GM19438 (cell line): Measurements from ENCODE around the gene RAB25.

Experiments used
- ATAC-seq: cut with Tn5 transposase; IDR thresholded peaks from one replicate; pipeline ENCODE4 v1.9.1; 2021; ENCODE audit warnings: low read depth; ENCODE audit not compliant: unreplicated experiment

Gene RAB25

DNA sequence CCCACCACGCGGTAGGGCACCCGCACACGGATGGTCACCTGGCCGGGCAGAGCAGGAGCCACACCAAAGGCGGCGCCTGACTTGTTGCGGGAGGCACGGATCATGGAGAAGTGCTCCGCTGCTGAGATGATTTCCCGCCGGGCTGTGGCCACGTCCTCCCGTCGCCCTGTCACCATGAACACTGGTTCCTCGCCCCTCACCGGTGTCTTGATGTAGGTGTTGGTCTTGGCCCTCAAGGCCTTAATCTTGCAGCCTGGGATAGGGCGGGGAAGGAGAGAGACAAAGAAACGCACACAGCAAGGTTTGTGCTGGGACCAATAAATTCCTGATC lies 16.4 kb downstream of the RAB25 start:
- no peak for ATAC-seq

DNA sequence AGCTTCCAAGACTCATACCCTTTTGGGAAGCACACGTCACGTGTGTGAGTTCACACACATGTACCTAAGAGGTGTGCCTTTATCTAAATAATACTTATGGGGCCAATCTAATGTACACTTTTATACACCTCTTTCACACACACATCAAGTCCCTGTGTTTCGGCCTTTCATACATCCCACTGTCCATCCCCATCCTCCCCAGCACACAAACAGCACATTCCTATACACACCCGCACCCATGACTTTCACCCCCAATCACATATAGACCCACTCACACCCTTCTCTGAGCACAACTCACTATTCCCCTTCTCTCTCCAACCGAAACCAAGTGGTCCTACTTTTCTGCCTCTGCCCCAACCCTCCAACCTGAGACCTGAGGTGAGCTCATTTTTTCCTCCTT lies 17.8 kb downstream of the RAB25 start:
- no peak for ATAC-seq

DNA sequence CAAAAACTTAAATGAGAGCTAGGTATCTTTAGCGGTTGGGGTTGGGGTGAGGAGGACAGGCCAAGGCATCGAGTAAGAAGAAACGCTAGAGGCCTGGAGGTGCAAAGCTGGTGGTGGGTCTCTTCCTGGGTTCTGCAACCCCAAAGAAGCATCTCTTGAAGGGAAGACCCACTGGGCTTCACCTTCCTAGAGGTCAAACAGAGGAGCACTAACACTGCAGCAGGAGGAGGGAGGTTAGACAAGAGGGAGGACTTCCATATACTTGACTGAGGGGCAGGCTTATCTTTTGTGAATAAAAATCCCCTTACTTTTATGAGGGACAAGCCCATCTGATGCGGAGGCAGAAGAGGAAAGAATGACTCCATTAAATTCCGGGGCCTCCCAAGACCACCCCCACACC lies 18.8 kb downstream of the RAB25 start:
- no peak for ATAC-seq

- no peak for ATAC-seq
Measured at GRCh38 chr1:156080241-156080862, 19.4 kb downstream of the RAB25 start.

- no peak for ATAC-seq
Measured at GRCh38 chr1:156080863-156081179, 19.9 kb downstream of the RAB25 start.

DNA sequence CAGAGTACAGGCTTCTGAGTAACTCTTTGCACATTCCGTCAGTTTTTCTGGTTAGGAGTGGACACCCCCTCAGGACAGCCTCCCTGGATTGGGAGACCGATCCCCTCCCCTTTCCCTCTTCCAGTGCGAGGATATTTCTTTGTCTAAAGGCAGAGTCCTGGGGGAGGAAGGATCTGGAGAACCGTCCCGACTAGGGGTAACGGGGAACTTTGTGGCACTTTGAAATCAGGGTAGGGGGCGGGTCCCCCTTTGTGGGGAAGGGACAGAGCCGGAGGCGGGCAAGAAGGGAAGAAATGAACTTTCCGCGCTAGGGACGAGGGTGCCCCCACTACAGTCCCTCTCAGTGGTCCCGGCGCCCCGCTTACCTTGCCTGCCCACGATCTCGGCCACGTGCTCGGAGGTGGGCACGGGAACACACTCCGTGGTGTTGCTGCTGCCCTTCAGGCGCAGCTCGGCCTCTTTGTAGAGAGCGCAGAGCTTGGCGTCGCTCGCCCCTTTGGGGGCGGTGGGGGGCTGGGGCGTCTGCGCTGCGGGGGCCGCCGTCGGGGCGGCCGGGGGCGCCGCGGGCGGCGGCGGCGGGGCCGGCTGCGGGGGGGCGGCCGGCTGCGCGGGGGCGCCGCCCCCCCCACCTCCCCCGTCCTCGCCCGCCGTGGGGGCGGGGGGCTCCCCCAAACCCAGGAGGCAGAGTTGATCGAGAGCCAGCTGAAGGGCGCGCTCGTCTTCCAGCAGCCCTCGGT lies 20.4 kb downstream of the RAB25 start:
- no peak for ATAC-seq

DNA sequence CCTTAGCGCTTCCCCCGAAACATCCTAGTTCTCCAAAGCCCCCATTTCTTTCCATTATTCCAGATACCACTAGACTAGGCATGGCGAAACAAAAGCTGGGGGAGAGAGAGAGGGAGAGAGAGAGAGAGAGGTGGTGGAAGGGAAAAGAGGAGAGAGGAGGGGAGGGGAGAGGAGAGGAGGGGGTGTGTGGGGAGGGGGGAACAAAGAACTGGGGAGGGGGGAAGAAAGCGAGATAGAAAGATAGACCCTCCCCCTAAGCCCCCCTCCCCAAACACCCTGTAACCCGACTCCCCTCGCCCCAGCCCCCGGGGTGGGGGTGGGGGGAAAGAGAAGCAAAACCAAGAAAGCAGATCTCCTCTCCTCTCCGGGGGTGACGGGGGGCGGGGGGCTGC lies 21.0 kb downstream of the RAB25 start:
- no peak for ATAC-seq

DNA sequence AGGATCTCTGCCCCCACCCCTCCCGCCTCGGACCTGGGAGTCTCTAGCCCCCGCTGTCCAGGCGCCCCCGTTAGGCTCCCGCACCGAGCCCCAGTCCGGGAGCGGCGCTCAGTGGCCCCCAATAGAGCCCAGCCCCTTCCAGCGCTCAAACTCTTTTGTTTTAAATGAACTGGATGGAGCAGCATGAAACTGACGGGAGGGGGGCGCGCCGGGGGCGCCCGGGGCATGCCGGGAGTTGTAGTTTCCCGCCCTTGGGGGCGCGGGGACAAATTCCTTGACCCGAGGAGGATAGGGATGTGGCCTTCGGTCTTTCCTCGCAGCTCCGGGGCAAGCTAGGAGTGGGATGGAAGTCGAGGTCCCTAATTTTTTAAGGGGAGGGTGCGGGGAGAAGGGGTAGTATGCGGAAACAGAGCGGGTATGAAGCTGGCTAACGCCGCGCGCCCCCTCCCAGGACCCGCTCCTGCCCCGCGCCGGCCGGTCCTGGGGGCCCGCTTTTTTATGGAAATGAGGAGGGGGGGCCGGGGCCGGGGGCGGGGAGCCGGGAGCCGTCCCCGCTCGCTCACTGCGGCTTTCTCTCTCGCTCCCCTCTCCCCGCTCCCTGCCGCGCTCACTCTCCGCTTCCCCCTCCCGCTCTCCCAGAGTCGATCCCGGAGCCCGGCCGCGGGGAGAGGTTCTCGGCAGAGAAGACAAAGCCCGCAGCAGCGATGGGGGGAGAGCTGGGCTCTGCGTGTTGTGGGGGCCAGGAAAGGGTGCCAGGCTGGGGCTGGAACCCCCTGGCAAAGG lies 21.5 kb downstream of the RAB25 start, which contains the start of gene MEX3A:
TSS of gene MEX3A (minus strand) at position 157 of the 783 bp plus-strand sequence. CDS start 467 bp downstream, outside the sequence.
- no peak for ATAC-seq

GRCh38 chr1:156083800-156084790 lies 23.1 kb downstream of the RAB25 start:
- ATAC-seq = no peak

GRCh38 chr1:156086256-156086662 lies 25.3 kb downstream of the RAB25 start:
- ATAC-seq = no peak

DNA sequence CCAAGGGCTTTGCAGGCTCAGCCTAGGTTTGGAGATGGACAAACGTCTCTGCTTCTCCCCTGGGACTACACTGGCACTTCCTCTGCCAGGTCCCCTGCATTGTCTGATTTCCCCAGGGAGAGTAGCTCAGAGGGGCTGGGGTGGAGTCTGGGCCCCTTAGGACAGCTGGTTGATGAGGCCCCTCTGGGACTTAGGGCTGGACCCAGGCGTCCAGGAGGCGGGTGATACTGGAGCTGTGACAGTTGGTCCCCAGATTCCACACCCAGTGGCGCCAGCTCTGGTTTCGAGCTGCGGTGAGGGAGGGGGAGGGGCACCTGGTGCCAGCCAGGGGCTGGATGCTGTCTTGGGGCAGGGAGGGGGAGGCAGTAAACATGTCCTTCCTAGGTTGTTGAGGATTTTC lies 28.7 kb downstream of the RAB25 start:
- no peak for ATAC-seq

GRCh38 chr1:156090138-156090839 lies 29.3 kb downstream of the RAB25 start:
- ATAC-seq = no peak

GRCh38 chr1:156090840-156091188 lies 29.9 kb downstream of the RAB25 start:
- ATAC-seq = no peak

DNA sequence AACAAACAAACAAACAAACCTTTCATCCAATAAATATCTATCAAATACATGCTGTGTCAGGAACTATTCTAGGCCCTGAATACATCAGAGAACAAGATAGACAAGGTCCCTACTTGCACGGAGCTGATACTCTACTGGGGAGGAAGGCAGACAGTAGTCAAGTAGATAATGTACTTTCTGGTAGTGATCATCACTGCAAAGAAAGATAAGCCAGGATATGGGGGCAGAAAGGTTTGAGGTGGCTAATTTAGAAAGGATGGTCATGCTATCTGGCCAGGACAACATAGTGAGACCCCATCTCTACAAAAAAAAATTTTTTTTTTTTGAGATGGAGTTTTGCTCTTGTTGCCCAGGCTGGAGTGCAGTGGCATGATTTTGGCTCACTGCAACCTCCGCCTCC lies 30.6 kb downstream of the RAB25 start:
- no peak for ATAC-seq

DNA sequence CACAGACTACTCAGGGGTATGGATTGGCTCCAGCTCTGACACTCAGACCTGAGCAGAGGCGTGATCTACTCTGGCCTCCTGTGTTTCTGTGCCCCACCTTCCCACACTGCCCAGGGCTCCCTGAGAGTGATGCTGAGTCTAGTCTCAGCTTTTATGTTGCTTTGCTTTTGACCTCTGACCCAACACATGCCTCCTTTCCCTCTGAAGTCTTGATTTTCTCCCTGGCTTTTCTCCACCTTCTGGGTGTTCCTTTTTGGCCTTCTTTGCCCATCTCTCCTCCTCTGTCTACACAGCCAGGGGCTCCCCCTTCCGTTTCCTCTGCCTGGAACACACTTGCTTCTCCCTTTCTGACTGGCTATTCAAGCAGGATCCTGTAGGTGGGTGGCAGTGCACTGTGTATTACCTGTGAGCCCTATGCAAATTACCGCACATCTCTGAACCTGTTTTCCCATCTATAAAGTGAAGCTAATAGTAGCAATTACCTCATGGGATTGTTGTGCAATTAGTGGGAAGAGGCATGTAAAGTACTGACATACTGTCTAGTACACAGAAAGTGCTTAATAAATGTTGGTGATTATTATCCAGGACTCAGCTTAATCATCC lies 35.0 kb downstream of the RAB25 start:
- ATAC-seq = no peak

- ATAC-seq = peak; percentile 53
Measured at GRCh38 chr1:156096640-156097391, 35.9 kb downstream of the RAB25 start.

GRCh38 chr1:156097499-156098178 lies 36.7 kb downstream of the RAB25 start:
- no peak for ATAC-seq

DNA sequence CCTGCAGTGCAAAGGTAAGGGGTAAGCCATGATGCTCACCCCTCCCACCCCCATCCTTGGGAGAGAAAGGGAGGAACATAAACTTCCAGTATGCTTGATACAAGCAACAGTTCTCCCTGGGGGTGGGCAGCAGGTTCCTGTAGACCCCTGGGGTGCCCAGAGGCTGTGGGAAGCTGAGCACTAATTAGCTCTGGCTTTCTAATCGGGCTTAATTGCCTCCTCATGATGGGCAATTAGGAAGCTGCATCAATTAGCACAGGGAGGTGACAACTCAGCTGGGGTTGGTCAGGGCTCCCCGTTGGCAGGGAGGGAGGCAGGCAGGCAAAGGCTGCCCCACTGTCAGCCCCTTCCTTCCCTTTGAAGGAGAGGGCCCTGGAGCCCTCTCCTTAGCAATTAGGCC lies 37.8 kb downstream of the RAB25 start:
- no peak for ATAC-seq
